Measurements from ENCODE around the gene MCFD2.

DNA sequence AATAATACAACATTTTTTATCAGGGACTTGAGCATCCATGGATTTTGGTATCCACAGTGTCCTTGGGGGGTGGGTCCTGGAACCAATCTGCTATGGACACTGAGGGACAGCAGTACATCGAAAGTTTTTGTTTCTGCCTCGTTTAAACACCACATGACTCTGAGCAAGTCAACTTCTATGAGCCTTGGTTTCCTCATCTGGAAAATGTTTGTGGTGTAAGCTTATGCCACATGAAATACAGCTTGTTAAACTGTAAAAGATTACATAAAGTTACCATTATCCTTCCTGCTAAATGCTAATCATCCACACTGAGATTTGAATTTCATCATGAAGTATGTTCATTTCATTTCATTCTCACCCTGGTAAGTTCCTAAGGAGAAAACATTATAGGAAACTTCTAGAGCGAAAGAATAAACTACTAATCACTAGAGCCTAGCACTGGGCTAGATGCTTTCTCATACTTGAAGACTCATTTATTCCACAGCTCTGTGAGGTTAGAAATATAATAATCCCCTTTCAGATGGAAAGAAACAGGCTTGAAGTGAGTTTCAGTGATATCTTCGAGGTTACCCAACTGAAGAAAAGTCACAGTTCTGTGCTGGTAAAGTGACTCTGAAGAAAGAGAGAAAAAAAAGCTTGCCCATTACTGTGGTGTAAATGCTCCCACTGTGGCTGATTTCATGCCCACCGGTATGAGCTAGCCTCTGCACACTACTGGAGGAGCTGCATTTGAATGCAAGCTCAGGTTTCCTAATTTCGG is 29.2 kb downstream of the MCFD2 start:
- no peak for TF ChIP-seq CTCF (optimal IDR thresholded peaks at IDR 0.05 in 1 of 3, IDR thresholded peaks at IDR 0.05 in 1 of 3, conservative IDR thresholded peaks at IDR 0.05 in 1 of 3; ENCODE audit: extremely low read depth in 1 of 3, insufficient read depth in 2 of 3, low read length in 3 of 3)
- TF ChIP-seq EZH2 (IDR thresholded peaks at IDR 0.05; ENCODE audit: low read length) = no peak
